HK-2 (cell line): Measurements from ENCODE around the gene CDH15.
"Not testable (repeated sequence)": the region's sequence is repeated elsewhere in the genome, so short reads cannot be mapped to it uniquely, and the experiment has no call there.

Experiments used
- DNase-seq: peaks from one replicate; pipeline ENCODE4 v3.0.0-alpha.2; 2018; ENCODE audit not compliant: unreplicated experiment

CDH15 gene

DNA sequence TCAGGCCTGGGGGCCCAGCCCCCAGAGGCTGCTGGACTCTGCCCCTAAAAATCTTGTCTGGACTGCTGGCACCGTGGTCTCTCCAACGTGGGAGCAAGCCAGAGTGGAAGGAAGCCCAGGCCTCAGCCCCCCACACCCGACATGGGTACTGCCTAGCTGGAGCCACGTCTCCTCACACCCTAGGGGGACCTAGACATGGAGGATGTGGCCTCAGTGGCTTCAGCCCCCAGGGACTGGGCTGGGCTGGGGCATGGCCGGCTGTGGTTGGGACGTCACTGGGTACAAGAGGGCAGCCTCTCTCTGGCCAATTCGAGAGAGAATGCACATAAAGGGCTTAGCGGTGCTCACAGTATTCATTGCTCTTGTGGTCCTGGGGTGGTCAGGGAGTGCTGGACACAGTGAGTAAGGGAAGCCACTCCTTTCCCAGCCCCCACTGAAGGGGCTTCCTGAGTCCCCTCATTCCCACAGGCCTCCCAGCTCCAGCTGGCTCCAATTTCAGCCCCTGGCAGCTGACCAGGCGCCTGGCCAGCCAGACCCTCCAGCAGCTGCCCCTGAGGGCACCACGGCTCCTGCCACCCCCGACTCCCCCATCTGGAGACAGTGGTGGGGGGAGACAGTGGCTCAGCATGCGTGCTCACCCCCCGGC lies 1.1 kb downstream of the CDH15 start:
- DNase-seq: no peak

DNA sequence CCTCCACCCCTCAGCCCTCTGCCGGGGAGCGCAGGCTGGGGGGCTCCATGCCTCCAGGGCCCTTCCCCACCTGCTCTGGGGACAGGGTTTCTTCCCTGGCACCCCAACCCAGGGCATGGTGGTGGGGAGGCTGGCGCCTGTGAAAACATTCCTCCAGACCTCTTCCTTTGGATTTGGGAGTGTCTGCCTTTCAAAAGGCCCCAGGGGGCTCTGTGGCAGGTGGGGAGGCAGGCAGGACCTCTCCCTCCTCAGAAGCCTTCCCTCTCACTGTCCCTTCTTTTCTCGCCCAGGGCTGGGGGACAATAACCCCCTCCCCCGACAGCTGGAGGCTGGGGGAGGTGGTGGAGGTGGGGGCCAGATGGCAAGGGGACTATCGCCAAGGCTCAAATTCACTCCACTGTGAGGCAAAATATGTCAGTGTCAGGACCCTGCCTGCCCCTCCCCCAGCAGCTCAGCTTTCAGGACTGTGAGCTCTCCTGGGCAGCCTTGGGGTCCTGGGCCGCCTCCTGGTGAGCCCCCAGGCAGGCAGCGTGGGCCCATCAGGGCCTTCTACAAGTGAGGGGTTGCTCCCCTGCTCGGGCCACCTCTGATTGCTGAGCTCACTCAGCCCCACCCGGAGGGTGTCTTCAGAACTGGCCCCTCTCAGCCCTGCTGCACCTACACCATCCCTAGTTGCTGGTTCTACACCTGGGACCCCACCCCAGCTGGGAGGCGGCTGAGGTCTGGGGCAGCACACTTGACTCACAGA lies 1.8 kb downstream of the CDH15 start:
- no peak for DNase-seq

DNA sequence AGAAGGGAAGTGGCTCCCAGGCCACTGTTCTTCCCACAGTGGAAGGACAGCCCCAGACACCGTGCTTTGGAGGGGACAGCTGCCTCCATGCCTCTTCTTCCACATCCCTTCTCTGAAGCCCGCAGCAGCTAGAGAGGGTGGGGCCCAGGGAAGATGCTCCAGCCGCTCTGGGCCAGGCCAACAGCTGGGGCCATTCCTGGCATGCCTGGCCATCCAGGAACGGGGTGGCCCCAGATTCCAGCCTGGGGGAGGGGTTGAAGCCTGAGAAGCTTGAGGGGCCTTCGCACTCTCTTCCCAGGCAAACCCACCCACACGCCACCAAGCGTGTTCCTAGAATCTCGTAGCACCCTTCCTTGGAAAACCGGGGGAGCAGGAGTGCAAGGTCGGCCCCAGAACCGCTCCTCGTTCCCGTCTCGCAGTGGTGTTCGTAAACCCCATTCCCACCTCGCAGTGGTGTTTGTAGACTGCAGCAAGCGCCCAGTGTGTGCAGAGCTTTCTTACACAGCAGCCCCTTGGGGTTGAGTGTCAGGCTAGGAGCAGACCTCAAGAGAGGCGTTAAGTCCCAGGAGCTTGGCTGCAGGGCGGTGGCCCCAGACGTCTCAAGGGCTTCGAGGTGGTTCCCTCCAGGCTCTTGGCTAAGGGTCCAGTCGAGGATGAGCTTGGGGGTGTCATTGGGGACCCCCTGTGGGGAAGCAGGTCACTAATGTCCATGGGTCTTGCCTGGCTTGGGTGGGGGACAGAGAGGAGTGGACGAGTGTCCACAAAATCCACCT lies 2.7 kb downstream of the CDH15 start:
- no peak for DNase-seq

DNA sequence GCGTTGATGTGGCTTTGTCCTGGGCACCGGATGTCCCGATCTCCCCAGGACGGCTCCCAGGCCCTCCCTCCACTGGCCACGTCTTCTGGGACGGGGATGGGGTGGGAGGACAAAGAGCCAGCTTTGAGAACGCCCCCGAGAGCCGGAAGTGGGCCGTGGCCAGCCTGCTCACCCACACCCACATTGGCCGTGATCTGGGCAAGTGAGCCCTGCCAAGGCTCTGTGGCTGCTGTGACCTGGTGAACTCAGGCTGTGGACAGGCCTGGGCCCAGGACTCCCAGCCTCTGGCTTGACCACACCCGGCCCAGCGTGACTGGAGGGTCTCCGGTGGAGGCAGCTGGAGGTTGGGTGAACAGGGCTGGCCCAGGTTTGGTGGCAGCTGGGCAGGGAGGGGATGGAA lies 3.3 kb downstream of the CDH15 start:
- DNase-seq: no peak

DNA sequence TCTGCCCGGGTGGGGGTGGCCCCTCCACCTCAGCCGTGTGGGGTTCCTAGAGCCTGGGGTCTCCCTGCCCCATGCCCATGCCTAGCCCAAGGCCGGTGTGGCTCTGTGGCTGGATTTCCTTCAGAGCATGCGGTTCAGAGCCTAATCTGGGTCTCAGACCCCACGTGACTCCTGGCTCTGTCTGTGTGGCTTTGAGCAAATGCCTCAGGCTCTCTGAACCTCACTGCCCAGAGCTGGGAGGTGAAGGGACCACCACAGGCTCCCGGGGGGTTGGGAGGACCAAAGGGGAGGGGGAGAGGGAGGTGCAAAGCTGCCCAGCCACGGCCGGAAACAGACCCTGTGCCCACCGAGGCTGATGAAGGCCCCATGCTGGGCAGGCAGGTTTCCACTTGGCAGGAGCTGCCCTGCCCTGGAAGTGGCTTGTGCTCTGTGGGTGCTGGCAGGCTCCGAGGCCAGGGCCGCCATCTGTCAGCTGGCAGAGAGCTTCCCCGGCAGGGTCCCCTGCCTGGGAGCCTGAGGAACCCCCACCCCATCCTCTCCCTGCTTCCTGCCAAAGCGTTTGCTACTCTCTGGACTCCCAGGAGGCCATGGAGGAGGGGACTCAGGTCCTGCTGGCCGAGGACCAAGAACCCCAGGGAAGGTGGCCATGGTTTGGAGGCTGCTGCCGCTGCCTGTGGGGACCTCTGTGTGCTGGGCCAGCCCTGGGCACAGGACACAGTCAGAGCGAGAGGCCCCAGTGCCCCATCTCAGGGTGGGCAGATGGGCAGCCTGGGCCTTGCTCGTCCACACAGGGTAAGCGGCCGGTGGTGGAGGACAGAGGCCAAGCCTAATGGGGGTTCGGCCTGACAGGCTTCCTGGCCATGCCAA lies 4.0 kb downstream of the CDH15 start:
- DNase-seq: no peak

DNA sequence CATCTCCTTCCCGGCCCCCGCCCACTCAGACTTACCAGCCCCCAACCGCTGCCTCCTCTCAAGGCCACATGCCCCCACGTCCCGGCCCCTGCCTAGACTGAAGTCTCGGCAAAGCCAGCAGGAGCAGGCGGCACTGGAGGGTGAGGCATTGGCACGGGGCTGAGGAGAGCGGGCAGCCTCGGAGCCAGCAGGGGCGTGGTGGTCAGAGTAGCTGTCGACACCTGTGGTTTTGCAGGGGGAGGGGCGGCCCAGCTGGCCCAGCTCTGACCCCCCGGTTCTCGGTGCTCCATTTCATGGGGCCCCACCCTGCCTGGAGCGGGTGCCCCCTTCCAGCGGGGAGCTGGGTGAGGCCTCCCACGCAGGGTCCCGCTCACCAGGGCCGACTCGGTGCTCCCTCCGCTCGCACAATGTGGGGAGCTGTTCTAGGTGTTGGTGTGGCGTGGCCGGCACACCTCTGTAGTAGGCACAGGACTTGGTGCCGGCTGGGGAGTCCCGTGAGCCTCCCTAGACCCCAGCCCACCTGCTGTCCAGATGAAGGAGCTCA lies 4.7 kb downstream of the CDH15 start:
- no peak for DNase-seq

DNA sequence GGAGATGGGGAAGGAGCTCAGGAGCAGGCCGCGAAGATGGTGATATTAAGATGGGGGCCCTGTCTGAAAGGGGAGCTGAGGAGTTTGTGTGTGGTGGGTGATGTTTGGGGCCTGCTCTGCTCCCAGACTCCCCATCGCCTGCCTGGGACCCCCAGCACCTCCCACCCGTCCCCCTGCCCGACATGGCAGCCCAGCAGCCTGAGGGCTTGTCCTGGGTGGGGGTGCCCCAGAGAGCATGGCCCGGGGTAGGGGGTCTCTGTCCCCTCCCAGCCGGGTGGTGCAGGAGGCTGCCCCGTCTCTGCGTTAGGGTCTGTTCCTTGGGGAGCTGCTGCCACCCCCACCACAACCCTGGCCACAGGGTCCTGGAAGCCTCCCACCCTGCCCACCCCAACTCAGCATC lies 5.2 kb downstream of the CDH15 start:
- no peak for DNase-seq

DNA sequence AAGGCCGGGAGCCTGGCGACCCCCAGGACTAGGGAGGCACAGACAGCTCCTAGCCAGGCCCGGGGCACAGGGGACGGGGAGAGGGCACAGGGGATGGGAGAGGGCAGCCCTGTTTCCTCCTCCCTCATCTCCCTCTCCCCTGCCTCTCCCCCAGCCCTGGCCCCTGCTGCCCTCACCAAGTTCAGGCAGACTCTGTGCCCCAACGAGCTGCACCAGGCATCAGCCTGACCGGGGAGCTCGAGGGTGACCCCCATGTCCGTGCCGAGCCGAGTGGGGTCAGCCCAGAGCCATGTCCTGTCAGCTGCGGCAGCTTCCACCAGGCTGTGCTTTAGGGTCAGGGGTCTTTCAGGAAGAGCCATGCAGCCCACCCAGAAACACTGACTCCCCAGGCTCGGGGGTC lies 6.0 kb downstream of the CDH15 start:
- no peak for DNase-seq

DNA sequence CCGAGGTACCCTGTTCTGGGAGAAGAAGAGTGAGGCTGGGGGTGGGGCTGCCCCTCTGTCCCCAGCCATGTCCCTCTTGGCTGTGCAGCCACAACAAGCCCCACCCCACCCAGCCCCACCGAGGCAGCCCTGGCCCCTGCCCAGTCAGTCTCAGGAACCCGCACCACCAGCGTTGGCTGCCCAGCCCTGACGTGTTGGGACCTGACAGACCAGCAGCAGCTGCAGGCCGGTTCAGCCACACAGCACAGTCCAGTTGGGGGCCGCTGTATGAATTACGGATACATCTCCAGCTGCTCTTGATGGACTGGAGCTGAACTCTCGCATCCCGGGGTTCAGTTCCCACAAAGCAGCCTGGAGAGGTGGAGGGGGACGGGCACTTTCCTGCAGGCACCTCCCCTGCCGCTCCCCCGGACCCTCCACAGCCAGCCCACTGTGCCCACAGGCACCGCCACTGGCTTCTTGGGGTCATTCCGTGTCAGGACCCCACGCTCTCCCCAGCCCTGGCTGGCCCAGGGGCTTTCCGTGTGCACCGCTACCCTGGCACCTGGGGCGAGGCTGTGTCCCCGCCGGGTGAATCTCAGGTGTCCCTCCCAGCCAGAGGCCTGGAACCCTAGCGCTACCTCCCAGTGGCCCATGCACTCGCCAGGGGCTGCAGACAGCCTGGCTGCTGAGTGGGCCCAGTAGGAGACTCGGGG lies 7.1 kb downstream of the CDH15 start:
- no peak for DNase-seq

DNA sequence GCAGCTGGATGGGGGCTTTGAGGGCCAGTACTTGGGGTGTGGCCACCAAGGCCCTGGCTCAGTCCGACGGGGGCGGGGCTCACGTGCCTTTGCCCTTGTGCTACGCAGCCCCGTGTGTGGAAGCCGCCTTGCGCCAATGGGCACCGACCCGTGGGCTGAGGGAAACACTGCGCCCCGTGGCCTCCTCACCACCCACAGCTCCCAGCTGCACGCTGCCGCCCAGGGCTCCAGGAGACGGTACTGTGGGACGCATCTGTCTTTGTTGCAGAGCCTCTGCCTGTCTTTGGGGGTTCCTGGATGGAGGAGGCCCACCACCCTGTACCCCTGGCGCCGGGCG lies 7.6 kb downstream of the CDH15 start:
- DNase-seq: no peak

DNA sequence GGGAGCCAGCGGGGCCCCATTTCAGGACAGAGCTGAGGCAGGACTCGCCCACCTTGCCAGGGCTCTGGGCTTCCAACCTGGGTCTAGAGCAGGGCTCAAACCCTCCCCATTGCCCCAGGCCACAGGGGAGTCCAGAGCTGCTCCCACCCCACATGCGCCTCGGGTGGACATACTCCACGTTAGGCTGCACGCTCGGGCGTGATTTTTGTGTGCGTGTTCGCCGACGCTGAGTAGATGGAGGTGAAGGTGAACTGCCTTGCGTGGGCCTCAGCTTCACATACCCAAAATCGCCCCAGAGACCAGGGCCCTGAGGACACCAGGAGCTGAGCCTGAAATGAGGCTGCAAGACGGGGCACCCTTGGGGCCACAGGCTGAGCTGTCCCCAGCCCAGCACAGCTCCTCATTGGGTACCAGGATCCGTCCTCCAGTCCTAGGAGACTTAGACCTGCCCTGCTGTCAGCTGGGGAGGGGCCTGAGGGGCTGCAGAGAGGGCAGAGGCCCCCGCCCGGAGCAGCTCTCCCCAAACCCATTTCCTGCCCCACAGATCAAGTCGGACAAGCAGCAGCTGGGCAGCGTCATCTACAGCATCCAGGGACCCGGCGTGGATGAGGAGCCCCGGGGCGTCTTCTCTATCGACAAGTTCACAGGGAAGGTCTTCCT lies 8.2 kb downstream of the CDH15 start:
- DNase-seq: no peak

DNA sequence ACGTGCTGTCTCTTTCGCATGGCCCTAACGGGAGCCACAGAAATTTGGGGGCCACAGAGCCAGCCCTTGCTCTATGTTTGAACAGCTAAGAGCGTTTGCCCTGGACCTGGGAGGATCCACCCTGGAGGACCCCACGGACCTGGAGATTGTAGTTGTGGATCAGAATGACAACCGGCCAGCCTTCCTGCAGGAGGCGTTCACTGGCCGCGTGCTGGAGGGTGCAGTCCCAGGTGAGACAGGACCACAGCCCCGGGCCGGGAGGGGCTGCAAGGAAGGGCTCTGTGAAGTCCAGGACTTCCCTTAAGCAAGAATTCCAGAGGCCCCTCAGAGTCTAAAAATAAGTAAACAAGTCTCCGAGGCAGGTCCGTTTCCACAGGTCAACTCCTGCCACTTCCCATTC lies 11.9 kb downstream of the CDH15 start:
- DNase-seq: no peak

DNA sequence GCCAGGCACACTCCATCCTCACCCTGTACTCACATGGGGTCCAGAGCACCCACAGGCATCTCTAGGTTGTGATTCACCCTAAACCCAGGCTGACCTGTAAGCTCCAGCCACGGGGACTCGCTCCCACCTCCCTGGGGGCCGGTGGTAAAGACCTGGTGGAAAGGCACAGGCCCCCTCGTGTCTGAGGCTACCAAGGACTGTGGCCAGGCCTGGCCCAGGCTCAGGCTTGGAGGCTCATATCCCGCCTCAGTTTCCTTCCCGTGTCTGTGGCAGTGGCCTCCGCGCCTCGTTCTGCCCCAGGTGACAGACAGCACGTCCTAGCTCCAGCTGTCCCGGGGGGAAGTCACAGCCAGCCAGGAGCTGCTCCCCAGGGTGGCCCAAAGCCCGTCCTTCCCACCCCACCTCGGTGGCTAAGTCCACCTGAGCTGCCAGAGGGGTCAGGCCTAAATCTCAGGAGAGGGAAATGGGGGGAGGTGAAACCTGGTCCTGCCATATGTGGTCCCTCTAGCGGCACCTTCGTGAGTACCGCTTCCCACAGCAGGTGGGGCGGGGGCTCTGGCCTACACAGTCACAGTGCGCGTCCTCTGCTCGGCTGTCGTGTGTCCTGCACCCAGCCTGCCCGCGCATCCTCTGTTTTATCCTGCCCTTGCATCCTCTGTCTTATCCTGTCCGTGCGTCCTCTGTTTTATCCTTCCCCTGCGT lies 12.6 kb downstream of the CDH15 start:
- no peak for DNase-seq

DNA sequence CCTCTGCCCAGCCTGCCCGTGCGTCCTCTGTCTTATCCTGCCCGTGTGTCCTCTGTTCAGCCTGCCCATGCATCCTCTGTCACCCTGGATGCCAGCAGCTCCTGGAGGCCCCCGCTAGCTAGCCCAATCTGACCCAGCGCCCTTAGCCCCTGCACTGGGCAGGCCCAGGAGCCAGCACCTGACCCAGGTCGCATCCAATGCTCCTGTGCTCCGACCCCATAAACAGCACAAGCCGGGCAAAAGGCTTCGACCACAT lies 13.1 kb downstream of the CDH15 start:
- DNase-seq: no peak

DNA sequence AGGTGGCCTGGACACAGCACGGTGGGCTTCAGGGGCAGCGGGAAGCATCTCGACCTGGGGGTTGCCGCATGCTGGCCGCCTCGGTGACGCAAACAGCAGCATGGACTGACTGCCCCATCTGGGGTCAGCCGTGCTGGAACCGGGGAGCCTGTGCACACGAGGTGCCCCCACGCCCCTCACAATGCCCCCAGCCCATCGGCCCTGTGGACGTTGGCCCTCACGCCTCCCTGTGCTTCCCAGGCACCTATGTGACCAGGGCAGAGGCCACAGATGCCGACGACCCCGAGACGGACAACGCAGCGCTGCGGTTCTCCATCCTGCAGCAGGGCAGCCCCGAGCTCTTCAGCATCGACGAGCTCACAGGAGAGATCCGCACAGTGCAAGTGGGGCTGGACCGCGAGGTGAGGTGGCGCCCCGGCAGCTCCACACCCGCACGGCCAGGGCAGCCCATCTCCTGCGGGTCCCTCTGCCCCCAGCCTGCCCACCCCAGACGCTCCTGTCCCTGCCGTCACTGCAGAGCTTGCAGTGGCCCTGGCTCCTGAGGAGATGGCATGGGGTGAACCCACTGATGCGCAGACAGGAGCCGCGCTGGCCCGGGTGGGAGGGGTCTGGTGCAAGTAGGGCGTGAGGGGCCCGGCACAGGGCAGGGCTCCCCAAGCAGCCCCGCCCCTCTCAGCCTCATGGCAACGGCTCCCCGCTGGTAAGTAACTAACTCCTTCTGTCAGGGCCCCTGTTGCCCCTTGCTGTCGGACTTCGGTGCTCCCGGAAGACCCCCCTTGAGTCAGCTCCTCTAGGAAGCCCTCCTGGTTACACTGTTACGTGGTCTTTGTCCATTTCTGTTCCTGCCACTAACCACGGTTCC lies 13.6 kb downstream of the CDH15 start:
- no peak for DNase-seq

DNA sequence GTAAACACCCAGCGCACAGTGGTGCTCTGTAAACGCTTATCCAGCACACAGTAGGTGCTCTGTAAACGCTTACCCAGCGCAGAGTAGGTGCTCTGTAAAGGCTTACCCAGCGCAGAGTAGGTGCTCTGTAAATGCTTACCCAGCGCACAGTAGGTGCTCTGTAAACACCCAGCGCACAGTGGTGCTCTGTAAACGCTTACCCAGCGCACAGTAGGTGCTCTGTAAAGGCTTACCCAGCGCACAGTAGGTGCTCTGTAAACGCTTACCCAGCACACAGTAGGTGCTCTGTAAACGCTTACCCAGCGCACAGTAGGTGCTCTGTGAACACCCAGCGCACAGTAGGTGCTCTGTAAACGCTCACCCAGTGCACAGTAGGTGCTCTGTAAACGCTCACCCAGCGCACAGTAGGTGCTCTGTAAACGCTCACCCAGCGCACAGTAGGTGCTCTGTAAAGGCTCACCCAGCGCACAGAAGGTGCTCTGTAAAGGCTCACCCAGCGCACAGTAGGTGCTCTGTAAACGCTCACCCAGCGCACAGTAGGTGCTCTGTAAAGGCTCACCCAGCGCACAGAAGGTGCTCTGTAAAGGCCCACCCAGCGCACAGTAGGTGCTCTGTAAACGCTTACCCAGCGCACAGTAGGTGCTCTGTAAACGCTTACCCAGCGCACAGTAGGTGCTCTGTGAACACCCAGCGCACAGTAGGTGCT lies 14.5 kb downstream of the CDH15 start:
- DNase-seq: not testable (repeated sequence)

DNA sequence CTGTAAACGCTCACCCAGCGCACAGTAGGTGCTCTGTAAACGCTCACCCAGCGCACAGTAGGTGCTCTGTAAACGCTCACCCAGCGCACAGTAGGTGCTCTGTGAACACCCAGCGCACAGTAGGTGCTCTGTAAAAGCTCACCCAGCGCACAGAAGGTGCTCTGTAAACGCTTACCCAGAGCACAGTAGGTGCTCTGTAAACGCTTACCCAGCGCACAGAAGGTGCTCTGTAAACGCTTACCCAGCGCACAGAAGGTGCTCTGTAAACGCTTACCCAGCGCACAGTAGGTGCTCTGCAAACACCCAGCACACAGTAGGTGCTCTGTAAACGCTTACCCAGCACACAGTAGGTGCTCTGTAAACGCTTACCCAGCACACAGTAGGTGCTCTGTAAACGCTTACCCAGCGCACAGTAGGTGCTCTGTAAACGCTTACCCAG lies 15.1 kb downstream of the CDH15 start:
- DNase-seq: not testable (repeated sequence)

DNA sequence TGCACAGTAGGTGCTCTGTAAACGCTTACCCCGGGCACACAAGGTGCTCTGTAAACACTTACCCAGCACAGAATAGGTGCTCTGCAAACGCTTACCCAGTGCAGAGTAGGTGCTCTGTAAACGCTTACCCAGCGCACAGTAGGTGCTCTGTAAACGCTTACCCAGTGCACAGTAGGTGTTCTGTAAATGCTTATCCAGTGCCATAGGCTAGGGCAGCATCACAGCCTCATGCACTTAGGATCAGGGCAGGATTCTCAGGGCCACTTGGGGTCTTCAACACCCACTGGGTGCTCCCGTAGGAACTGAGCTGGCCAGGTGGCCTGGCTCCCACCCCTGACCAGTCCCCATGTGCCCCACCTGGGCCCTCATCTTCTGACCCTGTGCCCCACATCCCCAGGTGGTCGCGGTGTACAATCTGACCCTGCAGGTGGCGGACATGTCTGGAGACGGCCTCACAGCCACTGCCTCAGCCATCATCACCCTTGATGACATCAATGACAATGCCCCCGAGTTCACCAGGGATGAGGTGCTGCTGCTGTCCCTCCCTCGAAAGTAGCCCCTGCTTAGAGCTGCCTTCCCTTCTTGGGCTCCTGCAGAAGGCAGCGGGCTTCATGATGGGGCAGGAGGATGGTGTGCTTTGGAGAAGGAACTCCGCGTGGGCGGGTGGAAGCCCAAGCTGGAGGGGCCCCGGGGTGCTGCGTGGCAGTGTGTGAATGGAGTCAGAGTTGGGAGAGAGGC lies 15.7 kb downstream of the CDH15 start:
- DNase-seq: no peak
